ENCODE measurements around the gene RNF175.

The RNF175 gene

DNA sequence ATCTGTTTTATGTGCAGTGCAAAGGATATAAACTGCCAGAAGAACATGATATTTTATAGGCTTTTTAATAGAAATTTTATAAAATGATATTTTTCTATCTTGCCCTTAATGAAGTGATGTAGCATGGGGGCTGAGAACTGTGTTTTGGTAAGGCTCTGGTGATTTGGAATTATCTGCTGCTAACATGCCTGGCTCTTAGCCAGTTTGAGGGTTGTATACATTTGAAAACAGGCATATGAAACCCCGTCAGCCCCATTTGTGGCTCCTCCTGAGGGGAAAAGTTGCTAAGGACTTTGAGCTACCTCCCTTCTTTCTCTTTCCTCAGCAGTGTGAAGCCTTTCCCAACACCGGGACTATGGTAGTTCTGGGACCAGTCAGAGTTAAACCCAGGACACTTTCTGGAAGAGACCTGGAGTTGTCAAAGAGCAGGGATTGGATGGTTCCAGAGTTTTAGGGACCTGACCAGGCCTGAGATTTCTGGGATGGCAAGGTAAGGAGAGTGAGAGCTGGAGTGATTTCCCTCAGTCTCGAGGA lies 24.4 kb upstream of the RNF175 start:
- no peak for DNase-seq
- WGBS (ENCODE audit: insufficient coverage): 71% methylated on average over 1 of the region's 3 CpGs
- H3K4me1 ChIP-seq (ENCODE audit: control extremely low read depth in 1 of 4, control insufficient read depth in 4 of 4, insufficient read depth in 4 of 4, low read length in 3 of 4): peaks cover 0 to 12% (median 8%) of the 10 kb centered on the region in 4 experiments
- no peak overlapping the region for H3K27ac ChIP-seq (ENCODE audit: insufficient read depth in 1 of 2, low read depth in 1 of 2, low read length in 2 of 2, poor library complexity in 1 of 2, severe bottlenecking in 2 of 2)
- H3K36me3 ChIP-seq (ENCODE audit: control insufficient read depth in 4 of 4, insufficient read depth in 4 of 4, low read length in 3 of 4): no peaks in the 10 kb centered on the region
- no peaks in the 10 kb centered on the region for H3K9me3 ChIP-seq (ENCODE audit: control extremely low read depth in 1 of 5, control insufficient read depth in 4 of 5, insufficient read depth in 2 of 5, low read depth in 1 of 5, low read length in 4 of 5)
- peaks cover 23 to 84% (median 47%) of the 10 kb centered on the region in 5 experiments for H3K27me3 ChIP-seq (replicated peaks in 2 of 5; ENCODE audit: control insufficient read depth in 4 of 5, insufficient read depth in 5 of 5, low read length in 4 of 5)
- H3K4me3 ChIP-seq (ENCODE audit: control insufficient read depth in 1 of 7, extremely low read depth in 1 of 7, insufficient read depth in 4 of 7, low read depth in 2 of 7, low read length in 6 of 7): no peak overlapping the region
- POLR2A ChIA-PET: no interaction called here
- CTCF ChIA-PET: interaction anchor here (1.0 to 1.1 kb wide), 2 partner anchors 10 to 20 kb away, joined by 3 read pairs; no protein-coding TSS in a partner anchor

DNA sequence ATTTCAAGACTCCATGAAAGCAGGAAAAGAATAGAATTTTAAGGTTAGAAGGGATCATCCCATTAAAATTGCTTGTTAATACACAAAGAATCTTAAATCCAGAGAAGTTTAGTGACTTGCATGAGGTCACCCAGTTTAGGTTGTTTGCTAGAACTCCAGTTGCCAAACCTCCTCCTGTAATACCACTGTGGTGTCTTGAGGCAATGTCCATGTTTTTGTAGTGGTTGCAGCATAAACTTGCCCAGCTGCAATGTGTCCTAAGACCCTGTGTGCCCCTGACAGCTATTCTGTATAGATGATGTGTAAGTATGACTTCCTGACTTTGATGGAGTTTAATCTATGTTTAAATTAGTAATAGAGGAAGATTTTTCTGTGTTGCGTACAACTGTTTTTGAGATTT lies 22.8 kb upstream of the RNF175 start:
- Histone ChIP-seq H3K4me3 (ENCODE audit: control insufficient read depth in 1 of 7, extremely low read depth in 1 of 7, insufficient read depth in 4 of 7, low read depth in 2 of 7, low read length in 6 of 7) (no peak overlapping the region), H3K36me3 (ENCODE audit: control insufficient read depth in 4 of 4, insufficient read depth in 4 of 4, low read length in 3 of 4) (no peaks in the 10 kb centered on the region), H3K27me3 (replicated peaks in 2 of 5; ENCODE audit: control insufficient read depth in 4 of 5, insufficient read depth in 5 of 5, low read length in 4 of 5) (peaks cover 20 to 67% (median 37%) of the 10 kb centered on the region in 5 experiments), H3K4me1 (ENCODE audit: control extremely low read depth in 1 of 4, control insufficient read depth in 4 of 4, insufficient read depth in 4 of 4, low read length in 3 of 4) (no peaks in the 10 kb centered on the region), H3K27ac (ENCODE audit: insufficient read depth in 1 of 2, low read depth in 1 of 2, low read length in 2 of 2, poor library complexity in 1 of 2, severe bottlenecking in 2 of 2) (no peak overlapping the region), H3K9me3 (ENCODE audit: control extremely low read depth in 1 of 5, control insufficient read depth in 4 of 5, insufficient read depth in 2 of 5, low read depth in 1 of 5, low read length in 4 of 5) (peaks cover 0 to 7% (median 0%) of the 10 kb centered on the region in 5 experiments)
- POLR2A ChIA-PET: no interaction called here
- CTCF ChIA-PET: interaction anchor here (1.3 kb wide), 1 partner anchor 12 kb away, joined by 3 read pairs; no protein-coding TSS in a partner anchor
- WGBS (ENCODE audit: insufficient coverage): no CpG with 5 or more reads among the region's 1 CpG
- no peak for DNase-seq

GRCh38 chr4:153781717-153782416 lies 22.0 kb upstream of the RNF175 start:
- Histone ChIP-seq H3K36me3 (ENCODE audit: control insufficient read depth in 4 of 4, insufficient read depth in 4 of 4, low read length in 3 of 4) (no peaks in the 10 kb centered on the region), H3K4me1 (ENCODE audit: control extremely low read depth in 1 of 4, control insufficient read depth in 4 of 4, insufficient read depth in 4 of 4, low read length in 3 of 4) (no peaks in the 10 kb centered on the region), H3K9me3 (ENCODE audit: control extremely low read depth in 1 of 5, control insufficient read depth in 4 of 5, insufficient read depth in 2 of 5, low read depth in 1 of 5, low read length in 4 of 5) (peaks cover 0 to 7% (median 0%) of the 10 kb centered on the region in 5 experiments), H3K27me3 (replicated peaks in 2 of 5; ENCODE audit: control insufficient read depth in 4 of 5, insufficient read depth in 5 of 5, low read length in 4 of 5) (peaks cover 15 to 60% (median 33%) of the 10 kb centered on the region in 5 experiments), H3K4me3 (ENCODE audit: control insufficient read depth in 1 of 7, extremely low read depth in 1 of 7, insufficient read depth in 4 of 7, low read depth in 2 of 7, low read length in 6 of 7) (no peak overlapping the region), H3K27ac (ENCODE audit: insufficient read depth in 1 of 2, low read depth in 1 of 2, low read length in 2 of 2, poor library complexity in 1 of 2, severe bottlenecking in 2 of 2) (no peak overlapping the region)
- ChIA-PET POLR2A (no interaction called here), CTCF (interaction anchor here (1.3 to 2.7 kb wide), 2 partner anchors 8 to 12 kb away, joined by 3 to 12 read pairs; no protein-coding TSS in a partner anchor)
- no peak for DNase-seq
- 51% methylated on average over 4 of the region's 6 CpGs for WGBS (ENCODE audit: insufficient coverage)

DNA sequence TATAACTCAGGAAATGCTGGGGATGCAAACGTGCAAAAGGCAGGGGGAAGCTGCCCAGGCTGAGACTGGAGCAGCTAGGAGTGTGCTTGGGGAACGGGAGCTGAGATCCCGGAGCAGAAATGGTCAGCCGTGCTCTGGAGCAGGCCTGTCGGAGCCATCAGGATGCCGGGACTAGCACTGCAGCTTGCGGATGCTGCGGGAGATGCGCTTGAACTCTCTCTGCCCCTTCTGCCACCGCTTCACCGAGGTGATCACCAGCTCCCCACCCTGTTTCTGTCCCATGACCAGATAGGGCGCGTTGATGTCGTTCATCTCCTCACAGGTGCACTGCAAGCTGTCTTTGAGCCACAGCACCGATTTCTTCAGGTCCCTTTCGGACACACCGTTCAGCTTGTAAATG lies 21.5 kb upstream of the RNF175 start:
- POLR2A ChIA-PET: interaction anchor here (0.7 kb wide), 1 partner anchor 173 kb away, joined by 3 read pairs; no protein-coding TSS in a partner anchor
- H3K27ac ChIP-seq (ENCODE audit: insufficient read depth in 1 of 2, low read depth in 1 of 2, low read length in 2 of 2, poor library complexity in 1 of 2, severe bottlenecking in 2 of 2): no peak overlapping the region
- H3K36me3 ChIP-seq (ENCODE audit: control insufficient read depth in 4 of 4, insufficient read depth in 4 of 4, low read length in 3 of 4): no peaks in the 10 kb centered on the region
- H3K27me3 ChIP-seq (replicated peaks in 2 of 5; ENCODE audit: control insufficient read depth in 4 of 5, insufficient read depth in 5 of 5, low read length in 4 of 5): peaks cover 11 to 54% (median 28%) of the 10 kb centered on the region in 5 experiments
- WGBS (ENCODE audit: insufficient coverage): 94% methylated on average over 17 of the region's 17 CpGs
- CTCF ChIA-PET: interaction anchor here (1.3 to 2.7 kb wide), 2 partner anchors 9 to 13 kb away, joined by 3 to 12 read pairs; no protein-coding TSS in a partner anchor
- H3K9me3 ChIP-seq (ENCODE audit: control extremely low read depth in 1 of 5, control insufficient read depth in 4 of 5, insufficient read depth in 2 of 5, low read depth in 1 of 5, low read length in 4 of 5): peaks cover 0 to 7% (median 0%) of the 10 kb centered on the region in 5 experiments
- H3K4me1 ChIP-seq (ENCODE audit: control extremely low read depth in 1 of 4, control insufficient read depth in 4 of 4, insufficient read depth in 4 of 4, low read length in 3 of 4): no peaks in the 10 kb centered on the region
- H3K4me3 ChIP-seq (ENCODE audit: control insufficient read depth in 1 of 7, extremely low read depth in 1 of 7, insufficient read depth in 4 of 7, low read depth in 2 of 7, low read length in 6 of 7): no peak overlapping the region
- DNase-seq: no peak

DNA sequence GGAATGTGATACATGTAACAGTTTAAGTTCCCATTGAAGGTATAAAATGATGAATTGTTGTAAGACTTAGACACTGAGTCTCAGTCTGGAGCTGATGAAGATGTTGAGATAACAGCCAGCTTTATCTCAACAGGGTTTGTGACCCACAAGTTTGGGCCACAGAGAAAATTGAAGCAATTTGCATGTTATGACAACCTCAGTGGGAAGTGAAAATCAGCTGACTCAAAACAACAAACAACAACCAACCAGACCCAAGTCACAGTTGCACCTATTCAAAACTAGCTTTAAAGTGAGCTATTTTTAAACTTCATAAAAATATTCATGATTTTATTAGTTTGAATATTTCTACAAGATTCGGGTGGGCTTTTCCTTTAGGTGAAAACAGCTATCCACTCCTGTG lies 21.1 kb upstream of the RNF175 start:
- ChIA-PET CTCF (interaction anchor here (2.7 kb wide), 1 partner anchor 9 kb away, joined by 12 read pairs; no protein-coding TSS in a partner anchor), POLR2A (interaction anchor here (0.7 kb wide), 1 partner anchor 173 kb away, joined by 3 read pairs; no protein-coding TSS in a partner anchor)
- no peaks in the 10 kb centered on the region for H3K4me1 ChIP-seq (ENCODE audit: control extremely low read depth in 1 of 4, control insufficient read depth in 4 of 4, insufficient read depth in 4 of 4, low read length in 3 of 4)
- no peaks in the 10 kb centered on the region for H3K36me3 ChIP-seq (ENCODE audit: control insufficient read depth in 4 of 4, insufficient read depth in 4 of 4, low read length in 3 of 4)
- no peak overlapping the region for H3K4me3 ChIP-seq (ENCODE audit: control insufficient read depth in 1 of 7, extremely low read depth in 1 of 7, insufficient read depth in 4 of 7, low read depth in 2 of 7, low read length in 6 of 7)
- H3K9me3 ChIP-seq (ENCODE audit: control extremely low read depth in 1 of 5, control insufficient read depth in 4 of 5, insufficient read depth in 2 of 5, low read depth in 1 of 5, low read length in 4 of 5): peaks cover 0 to 7% (median 0%) of the 10 kb centered on the region in 5 experiments
- no peak for DNase-seq
- peaks cover 8 to 50% (median 26%) of the 10 kb centered on the region in 5 experiments for H3K27me3 ChIP-seq (replicated peaks in 2 of 5; ENCODE audit: control insufficient read depth in 4 of 5, insufficient read depth in 5 of 5, low read length in 4 of 5)
- no CpG with 5 or more reads among the region's 1 CpG for WGBS (ENCODE audit: insufficient coverage)
- H3K27ac ChIP-seq (ENCODE audit: insufficient read depth in 1 of 2, low read depth in 1 of 2, low read length in 2 of 2, poor library complexity in 1 of 2, severe bottlenecking in 2 of 2): no peak overlapping the region

GRCh38 chr4:153780221-153780620 lies 20.4 kb upstream of the RNF175 start:
- ChIA-PET CTCF (interaction anchor here (2.7 kb wide), 1 partner anchor 10 kb away, joined by 12 read pairs; no protein-coding TSS in a partner anchor), POLR2A (no interaction called here)
- H3K27ac ChIP-seq (ENCODE audit: insufficient read depth in 1 of 2, low read depth in 1 of 2, low read length in 2 of 2, poor library complexity in 1 of 2, severe bottlenecking in 2 of 2): no peak overlapping the region
- H3K4me3 ChIP-seq (ENCODE audit: control insufficient read depth in 1 of 7, extremely low read depth in 1 of 7, insufficient read depth in 4 of 7, low read depth in 2 of 7, low read length in 6 of 7): no peak overlapping the region
- no peak for DNase-seq
- H3K27me3 ChIP-seq (replicated peaks in 2 of 5; ENCODE audit: control insufficient read depth in 4 of 5, insufficient read depth in 5 of 5, low read length in 4 of 5): peaks cover 8 to 49% (median 26%) of the 10 kb centered on the region in 5 experiments
- H3K36me3 ChIP-seq (ENCODE audit: control insufficient read depth in 4 of 4, insufficient read depth in 4 of 4, low read length in 3 of 4): no peaks in the 10 kb centered on the region
- peaks cover 0 to 7% (median 0%) of the 10 kb centered on the region in 5 experiments for H3K9me3 ChIP-seq (ENCODE audit: control extremely low read depth in 1 of 5, control insufficient read depth in 4 of 5, insufficient read depth in 2 of 5, low read depth in 1 of 5, low read length in 4 of 5)
- 75% methylated on average over 1 of the region's 2 CpGs for WGBS (ENCODE audit: insufficient coverage)
- H3K4me1 ChIP-seq (ENCODE audit: control extremely low read depth in 1 of 4, control insufficient read depth in 4 of 4, insufficient read depth in 4 of 4, low read length in 3 of 4): no peaks in the 10 kb centered on the region

DNA sequence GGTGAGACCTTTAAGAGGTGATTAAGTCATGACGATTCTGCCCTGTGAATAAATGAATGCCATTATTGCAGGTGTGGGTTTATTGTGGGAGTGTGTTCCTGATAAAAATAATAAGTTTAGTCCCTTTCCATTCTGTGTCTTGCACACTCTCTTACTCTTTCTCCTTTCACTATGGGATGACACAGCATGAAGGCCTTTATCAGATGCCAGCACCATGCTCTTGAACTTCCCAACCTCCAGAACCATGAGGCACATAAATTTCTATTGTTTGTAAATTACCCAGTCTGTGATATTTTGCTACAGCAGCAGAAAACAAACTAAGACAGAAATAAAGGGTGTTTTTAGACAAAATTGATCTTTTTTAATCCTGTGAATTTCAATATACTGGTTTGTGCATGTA lies 18.6 kb upstream of the RNF175 start:
- Histone ChIP-seq H3K27ac (ENCODE audit: insufficient read depth in 1 of 2, low read depth in 1 of 2, low read length in 2 of 2, poor library complexity in 1 of 2, severe bottlenecking in 2 of 2) (no peak overlapping the region), H3K4me1 (ENCODE audit: control extremely low read depth in 1 of 4, control insufficient read depth in 4 of 4, insufficient read depth in 4 of 4, low read length in 3 of 4) (no peaks in the 10 kb centered on the region), H3K9me3 (ENCODE audit: control extremely low read depth in 1 of 5, control insufficient read depth in 4 of 5, insufficient read depth in 2 of 5, low read depth in 1 of 5, low read length in 4 of 5) (peaks cover 0 to 7% (median 0%) of the 10 kb centered on the region in 5 experiments), H3K36me3 (ENCODE audit: control insufficient read depth in 4 of 4, insufficient read depth in 4 of 4, low read length in 3 of 4) (no peaks in the 10 kb centered on the region), H3K27me3 (replicated peaks in 2 of 5; ENCODE audit: control insufficient read depth in 4 of 5, insufficient read depth in 5 of 5, low read length in 4 of 5) (peaks cover 0 to 31% (median 14%) of the 10 kb centered on the region in 5 experiments), H3K4me3 (ENCODE audit: control insufficient read depth in 1 of 7, extremely low read depth in 1 of 7, insufficient read depth in 4 of 7, low read depth in 2 of 7, low read length in 6 of 7) (no peak overlapping the region)
- no peak for DNase-seq
- ChIA-PET POLR2A (no interaction called here), CTCF (no interaction called here)
- no CpG with 5 or more reads among the region's 1 CpG for WGBS (ENCODE audit: insufficient coverage)
